Heart right ventricle (tissue), 16 donors: Measurements from ENCODE around the gene ELFN1. TPM values are rescaled to one million over a fixed set of nuclear protein-coding genes. Genes with fewer than 3 reads are reported as not detected.

Source experiments
- ATAC-seq, 8 donors: fragments of 200-7000 bp; cut with Tn5 transposase; one replicate each; pipeline ENCODE4 v1.9.1; 2020; ENCODE audit warnings: mild to moderate bottlenecking in 8 of 8, moderate library complexity in 8 of 8, moderate number of reproducible peaks in 1 of 8
- DNase-seq, 2 donors: peaks; one replicate each; pipeline ENCODE4 v3.0.0-alpha.2; 2020
- H3K27ac ChIP-seq, 10 donors: fragments of 200-600 bp; sonication (generic) in 2 of 10; one replicate each; pipeline versions ENCODE4 v1.5.0 to v1.8.0; 2020 to 2022; ENCODE audit warnings: mild to moderate bottlenecking in 3 of 10
- H3K27me3 ChIP-seq, 7 donors: fragments of 200-600 bp; one replicate each; pipeline ENCODE4 v1.8.0; 2021 to 2022; ENCODE audit warnings: mild to moderate bottlenecking in 2 of 7
- H3K36me3 ChIP-seq, 9 donors: fragments of 200-600 bp; sonication (generic) in 1 of 9; one replicate each; pipeline versions ENCODE4 v1.5.0 to v1.8.0; 2020 to 2022; ENCODE audit warnings: mild to moderate bottlenecking in 2 of 9
- H3K4me1 ChIP-seq, 9 donors: fragments of 200-600 bp; sonication (generic) in 1 of 9; one replicate each; pipeline versions ENCODE4 v1.5.0 to v1.8.0; 2020 to 2022; ENCODE audit warnings: mild to moderate bottlenecking in 4 of 9
- H3K4me3 ChIP-seq, 10 donors: fragments of 200-600 bp; sonication (generic) in 2 of 10; one replicate each; pipeline versions ENCODE4 v1.5.0 to v1.8.0; 2020 to 2022; ENCODE audit warnings: mild to moderate bottlenecking in 7 of 10, moderate library complexity in 2 of 10
- H3K9me3 ChIP-seq, 11 donors: fragments of 200-600 bp in 10 of 11; sonication (generic) in 2 of 11; one replicate each; pipeline versions ENCODE4 v1.5.0 to v1.8.0; 2013 to 2022; ENCODE audit warnings: mild to moderate bottlenecking in 2 of 11, control low read depth in 1 of 11, moderate library complexity in 1 of 11
- CTCF ChIP-seq, 9 donors: fragments of 200-600 bp; sonication (generic) in 2 of 9; IDR thresholded peaks; one replicate each; pipeline versions ENCODE4 v1.5.0 to v1.8.0; 2021 to 2022; ENCODE audit warnings: antibody characterized with exemption in 9 of 9, mild to moderate bottlenecking in 5 of 9, moderate library complexity in 1 of 9
- WGBS, 2 donors: extraction: QIAGEN DNeasy Blood & Tissue Kit; methylation state at CpG; one replicate each; pipeline ENCODE4 v1.1.7; 2013; ENCODE audit warnings: inconsistent platforms in 1 of 2; 5-methylcytosine and 5-hydroxymethylcytosine counted together
- intact Hi-C, 10 donors: fragments of 100-400 bp; cut with DNase I; formaldehyde crosslinking; loops; one replicate each; pipeline versions ENCODE4 v1.11.1 to v1.14.2; 2022
- polyA plus RNA-seq, 2 donors: library from polyadenylated mRNA; stranded (reverse); fragments of 200-250 nt; gene quantifications; one replicate each; pipeline ENCODE4 v1.2.3, GENCODE V29; 2013
- total RNA-seq, 10 donors: library from RNA; stranded (reverse); fragmentation: NEBNext Ultra II Directional in 3 of 10; extraction: Animal tissue kit (Norgen Biotek cat#: 25700) in 3 of 10; gene quantifications; one replicate each; pipeline versions ENCODE4 v1.2.1 to v1.2.4, GENCODE V29; 2021 to 2023
- donor health status: Arrhythmogenic right ventricular cardiomyopathy.
- donor health status: ischemic (EF 13 %, LVEDD 7.1; RV severe dilation, severe dysfunction).
- donor health status: healthy with polysubstance abuse.
- donor health status: DM: no; HTN: yes; CAD: no.
- donor health status: DM: no; HTN: no; CAD: no.
- donor health status: ischemic (EF 25% LVEDD 6.9; RV normal size, moderate dysfunction).
- donor health status: ischemic (EF 25% LVEDD 5.7; RV mildly dilated, moderate dysfunction).
- donor health status: healthy.
- donor health status: DM: yes; HTN: yes; CAD: no.
- donor health status: Ischemic cardiomyopathy.
- donor health status: ischemic (EF 35%, LVEDD 5.7; RV mildly dilated, moderate dysfunction).
- donor health status: nonischemic (EF 11% LVEDD 7.7; RV severe dilation, severe dysfunction).
- donor health status: DM: yes; HTN: yes; CAD: no.
- donor health status: PGD.
- donor health status: ischemic (EF 29% LVEDD 5.4; RV normal size, mild dysfunction).
- donor health status: nonischemic (EF 23%, LVEDD 6.1; RV moderate dilation, normal function).

ELFN1 gene
- total and polyA plus RNA-seq, 12 donors: 3.0 to 9.5 (median 6.0) TPM

GRCh38 chr7:1678081-1678543 is 8.0 kb downstream of the ELFN1 start:
- ATAC-seq (peak in 1 of 8 donors; percentile 31), DNase-seq (no peak)
- WGBS, 2 donors: 90 to 93% methylated on average over 13 of the region's 13 CpGs
- no peak for TF ChIP-seq CTCF (IDR thresholded peaks at IDR 0.05)
- no peak overlapping the region for H3K4me3 ChIP-seq
- H3K9me3 ChIP-seq: peaks cover 0 to 14% (median 6%) of the 10 kb centered on the region in 11 donors
- H3K36me3 ChIP-seq: no peaks in the 10 kb centered on the region
- H3K27me3 ChIP-seq: peaks cover 0 to 14% (median 11%) of the 10 kb centered on the region in 7 donors
- no peak overlapping the region for H3K27ac ChIP-seq
- H3K4me1 ChIP-seq: no peaks in the 10 kb centered on the region
- intact Hi-C loops: loop anchor here in 1 of 10 donors (10.0 kb wide), 1 partner anchor 527 kb away; no protein-coding TSS in a partner anchor

GRCh38 chr7:1678571-1679325 is 8.7 kb downstream of the ELFN1 start:
- no peak overlapping the region for H3K4me3 ChIP-seq
- no peaks in the 10 kb centered on the region for H3K36me3 ChIP-seq
- DNase-seq (no peak), ATAC-seq (peak in 2 of 8 donors; percentile 4 to 6)
- no peak overlapping the region for H3K27ac ChIP-seq
- H3K9me3 ChIP-seq: peaks cover 0 to 19% (median 9%) of the 10 kb centered on the region in 11 donors
- intact Hi-C loops: loop anchor here in 1 of 10 donors (10.0 kb wide), 1 partner anchor 526 kb away; no protein-coding TSS in a partner anchor
- 91 to 94% methylated on average over 30 of the region's 30 CpGs for WGBS, 2 donors
- TF ChIP-seq CTCF (IDR thresholded peaks at IDR 0.05): no peak
- no peaks in the 10 kb centered on the region for H3K4me1 ChIP-seq
- peaks cover 0 to 14% (median 6%) of the 10 kb centered on the region in 7 donors for H3K27me3 ChIP-seq

- H3K27ac ChIP-seq: no peak overlapping the region
- peaks cover 0 to 26% (median 16%) of the 10 kb centered on the region in 11 donors for H3K9me3 ChIP-seq
- H3K4me1 ChIP-seq: no peaks in the 10 kb centered on the region
- intact Hi-C loops: loop anchor here in 1 of 10 donors (10.0 kb wide), 1 partner anchor 525 kb away; no protein-coding TSS in a partner anchor
- no peak for TF ChIP-seq CTCF (IDR thresholded peaks at IDR 0.05)
- 84 to 86% methylated on average over 15 of the region's 15 CpGs for WGBS, 2 donors
- no peak for DNase-seq
- no peak for ATAC-seq
- H3K4me3 ChIP-seq: no peak overlapping the region
- H3K27me3 ChIP-seq: peaks cover 0 to 12% (median 0%) of the 10 kb centered on the region in 7 donors
- H3K36me3 ChIP-seq: no peaks in the 10 kb centered on the region
Observed at GRCh38 chr7:1679326-1679965, 9.4 kb downstream of the ELFN1 start.

GRCh38 chr7:1679966-1680730 is 10.1 kb downstream of the ELFN1 start:
- 92 to 94% methylated on average over 22 of the region's 22 CpGs for WGBS, 2 donors

More at GRCh38 chr7:1679966-1680730, 10.1 kb downstream of the ELFN1 start:
- Histone ChIP-seq H3K4me3 (no peak overlapping the region), H3K27me3 (peaks cover 0 to 8% (median 0%) of the 10 kb centered on the region in 7 donors), H3K9me3 (peaks cover 0 to 33% (median 23%) of the 10 kb centered on the region in 11 donors), H3K27ac (no peak overlapping the region), H3K36me3 (no peaks in the 10 kb centered on the region), H3K4me1 (no peaks in the 10 kb centered on the region)
- no peak for ATAC-seq
- no peak for TF ChIP-seq CTCF (IDR thresholded peaks at IDR 0.05)
- DNase-seq: no peak
- intact Hi-C loops: loop anchor here in 2 of 10 donors (5.0 to 10.0 kb wide), 2 partner anchors 525 to 1812 kb away; no protein-coding TSS in a partner anchor
